HG02840 (cell line): ENCODE measurements around the gene ABCA4.

ENCODE experiments used
- ATAC-seq: cut with Tn5 transposase; IDR thresholded peaks from one replicate; pipeline ENCODE4 v1.9.1; 2021; ENCODE audit warnings: mild to moderate bottlenecking, moderate library complexity, moderate number of reproducible peaks; ENCODE audit not compliant: unreplicated experiment, low FRiP score

Gene ABCA4

DNA sequence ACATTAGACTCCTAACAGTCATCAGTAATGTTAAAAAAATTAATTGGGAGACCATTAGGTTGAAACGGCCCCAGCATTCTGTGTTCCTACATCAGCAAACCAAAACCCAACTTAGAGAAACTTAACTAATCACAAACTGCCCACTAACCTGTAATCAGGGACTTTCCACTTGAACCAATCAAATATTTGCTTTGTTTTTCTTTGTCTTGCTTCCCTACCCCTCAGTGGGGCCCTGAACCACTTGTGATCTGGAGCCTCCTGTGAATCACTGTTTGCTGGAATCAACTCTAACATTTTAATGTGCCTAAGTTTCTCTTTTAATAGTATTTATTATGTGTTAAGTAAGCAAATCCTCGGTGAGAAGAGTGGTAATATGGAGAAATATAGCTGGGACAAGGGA, 64.0 kb downstream of the ABCA4 start:
- ATAC-seq, result no peak

- ATAC-seq, result no peak
Measured at GRCh38 chr1:94056171-94056570, 64.8 kb downstream of the ABCA4 start.

- no peak for ATAC-seq
Measured at GRCh38 chr1:94055459-94056122, 65.4 kb downstream of the ABCA4 start.

- ATAC-seq, result no peak
Measured at GRCh38 chr1:94050675-94051074, 70.3 kb downstream of the ABCA4 start.

DNA sequence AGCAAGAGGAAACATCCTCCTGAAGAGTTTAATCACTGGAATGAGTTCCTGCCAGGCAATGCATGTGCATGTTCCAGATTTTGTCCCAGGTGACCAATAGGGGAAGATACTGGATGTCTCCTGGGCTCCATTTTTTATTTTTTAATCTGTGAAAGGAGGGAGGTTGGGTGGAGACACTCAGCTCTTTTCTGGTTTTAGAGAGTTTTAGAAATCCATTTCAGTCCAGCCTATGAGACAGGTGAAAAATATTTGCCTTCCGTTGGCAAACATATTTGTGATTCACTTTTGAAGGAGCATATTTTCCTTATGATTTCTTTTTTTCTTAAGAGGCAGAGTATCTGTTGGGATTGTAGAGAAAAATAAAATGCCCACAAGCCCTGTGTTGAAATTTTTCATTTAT, 70.7 kb downstream of the ABCA4 start:
- no peak for ATAC-seq

DNA sequence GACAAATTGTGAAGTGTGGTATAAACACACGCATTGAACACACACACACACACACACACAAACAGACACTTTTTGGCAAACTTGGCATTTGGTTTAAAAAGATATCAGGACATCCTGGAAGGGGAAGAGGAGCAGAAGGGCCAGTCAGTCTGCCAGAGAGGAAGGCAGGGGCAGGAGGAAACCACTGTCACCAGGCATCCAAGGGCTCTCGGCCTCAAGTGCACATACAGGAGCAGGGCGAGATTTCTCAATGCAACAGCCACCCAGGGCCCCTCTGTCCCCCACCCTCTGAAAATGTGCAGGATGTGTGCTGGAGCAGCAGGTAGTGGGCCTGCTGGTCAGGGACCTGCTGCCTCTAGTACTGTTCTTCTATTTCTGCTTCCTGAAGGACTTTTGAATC, 71.2 kb downstream of the ABCA4 start:
- ATAC-seq, result no peak

DNA sequence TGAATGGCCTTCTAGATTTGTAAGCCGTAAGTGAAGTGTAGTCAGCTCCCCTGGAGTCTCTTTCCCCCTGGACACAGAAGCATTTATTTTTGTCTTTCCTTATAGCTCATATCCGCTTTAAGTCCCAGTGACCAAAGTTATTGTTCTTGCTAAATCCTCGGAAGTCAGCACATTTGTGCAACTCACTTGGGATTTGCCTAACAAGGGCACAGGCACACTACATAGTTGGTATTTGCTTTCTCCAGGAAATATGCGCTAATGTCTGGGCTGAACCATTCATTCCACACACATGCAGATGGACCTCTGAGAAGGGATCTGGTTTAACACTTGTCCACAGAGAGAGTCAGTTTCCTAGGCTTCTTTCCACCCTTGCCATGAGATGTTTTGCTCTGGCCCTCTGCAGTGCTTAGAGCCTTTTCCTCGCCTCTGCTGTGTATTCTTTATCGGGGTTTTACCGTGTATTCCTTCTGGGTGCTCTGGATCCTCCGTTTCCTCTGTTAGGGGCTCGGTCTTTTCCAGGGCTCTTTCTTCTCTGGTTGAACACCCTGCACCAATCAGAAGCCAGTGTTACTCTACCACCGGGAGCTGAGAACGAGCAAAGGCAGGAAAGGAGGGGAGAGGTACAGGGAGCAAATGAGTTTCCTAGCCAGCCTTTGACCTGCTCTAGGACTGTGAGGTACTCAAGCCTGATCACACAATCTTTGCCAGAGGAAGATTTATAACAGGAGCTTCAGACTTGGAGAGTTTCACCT, 72.4 kb downstream of the ABCA4 start:
- no peak for ATAC-seq

GRCh38 chr1:94047949-94048348, 73.0 kb downstream of the ABCA4 start:
- no peak for ATAC-seq

DNA sequence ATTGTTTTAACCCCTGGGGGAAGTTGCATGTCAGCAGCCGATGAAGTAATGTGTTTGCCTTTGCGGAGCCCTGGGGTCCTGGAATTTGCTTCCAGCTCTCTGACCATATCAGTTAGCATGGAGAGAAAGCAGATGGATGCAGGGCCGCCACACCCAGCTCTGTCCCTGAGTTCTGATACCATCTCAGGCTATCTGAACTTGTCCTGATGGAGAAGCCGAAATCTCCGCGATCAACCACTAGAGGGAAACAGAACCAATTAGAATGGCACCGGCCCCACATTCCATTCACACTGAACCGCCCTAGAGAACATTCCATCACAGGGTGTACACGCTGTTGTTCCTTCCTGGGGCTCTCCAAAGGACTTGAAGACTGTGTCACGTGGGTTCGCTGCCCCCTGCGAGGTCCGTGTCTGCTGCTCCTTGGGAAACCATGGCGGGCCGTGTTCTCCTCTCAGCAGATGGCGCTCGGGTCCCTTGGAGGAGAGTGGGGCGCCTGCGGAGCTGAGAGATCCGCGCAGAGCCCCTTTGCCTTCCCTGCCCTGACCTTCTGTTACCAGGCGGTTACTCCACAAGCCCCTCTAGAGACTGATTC, 75.4 kb downstream of the ABCA4 start:
- no peak for ATAC-seq

DNA sequence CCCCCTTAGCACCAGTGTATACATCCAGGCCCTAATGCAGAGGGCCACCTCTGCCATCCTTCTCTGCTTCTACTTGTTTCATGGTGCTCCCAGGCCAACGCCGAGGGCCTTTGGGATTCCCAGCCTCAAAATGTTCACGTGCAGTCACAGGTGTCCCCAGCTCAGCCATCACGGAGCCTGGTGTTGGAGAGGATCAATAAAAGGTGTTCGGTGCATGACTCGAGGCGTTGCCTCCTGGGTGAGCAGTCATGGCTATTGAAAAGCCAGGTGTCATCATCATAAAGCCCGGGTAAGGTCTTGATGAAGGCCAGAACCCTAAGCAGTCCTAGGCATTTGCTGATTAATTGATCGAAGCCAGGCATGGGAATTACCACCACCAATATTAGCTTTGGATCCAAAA, 76.1 kb downstream of the ABCA4 start:
- ATAC-seq, result no peak

DNA sequence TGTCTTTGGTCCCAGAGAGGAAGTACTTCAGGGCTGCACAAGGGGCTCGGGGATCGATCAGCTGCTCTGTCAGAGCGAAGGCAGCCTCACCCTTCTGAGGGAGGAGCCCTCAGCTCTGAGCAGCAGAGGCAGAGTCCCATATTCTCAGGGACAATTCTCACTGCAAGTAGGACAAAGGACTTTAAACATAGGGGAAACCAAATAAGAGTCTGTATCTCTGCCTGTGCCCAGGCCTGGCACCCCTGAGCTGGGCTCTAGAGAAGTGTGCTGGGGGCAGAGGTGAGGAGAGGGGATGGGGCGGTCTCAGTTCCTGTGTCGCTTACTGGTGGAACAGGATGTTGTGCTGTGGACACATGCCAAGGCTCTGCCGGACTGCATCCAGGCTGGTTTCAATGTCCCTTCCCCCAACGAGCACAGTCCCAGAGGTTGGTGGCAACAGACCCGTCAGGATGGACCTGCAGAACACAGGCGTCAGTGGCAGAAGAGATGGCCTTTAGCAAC, 76.6 kb downstream of the ABCA4 start:
- ATAC-seq, result no peak

DNA sequence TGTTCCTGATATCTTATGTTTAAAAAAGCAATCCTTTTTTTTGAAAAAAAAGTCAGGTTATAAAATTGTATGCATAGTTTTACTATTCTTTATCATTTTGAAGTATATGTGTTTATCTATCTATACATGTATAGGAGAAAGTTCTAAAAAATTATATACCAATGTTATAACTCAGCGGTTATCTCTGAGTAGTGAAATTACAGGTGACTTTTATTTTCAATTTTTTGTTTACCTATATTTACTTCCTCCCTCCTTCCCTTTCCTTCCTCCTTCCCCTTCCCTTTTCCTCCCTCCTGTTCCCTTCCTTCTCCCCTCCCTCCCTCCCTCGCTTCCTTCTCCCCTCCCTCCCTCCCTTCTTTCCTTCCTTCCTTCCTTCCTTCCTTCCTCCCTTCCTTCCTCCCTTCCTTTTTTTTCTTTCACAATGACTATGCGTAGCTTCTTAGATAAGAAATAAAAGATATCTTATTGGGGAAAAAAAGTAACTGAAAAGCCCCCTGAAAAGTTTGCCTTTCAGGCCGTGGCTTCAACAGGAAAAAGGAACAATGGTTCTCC, 77.1 kb downstream of the ABCA4 start:
- ATAC-seq, result no peak

GRCh38 chr1:94042388-94042787, 78.6 kb downstream of the ABCA4 start:
- ATAC-seq, result no peak

- no peak for ATAC-seq
Measured at GRCh38 chr1:94039871-94040569, 80.9 kb downstream of the ABCA4 start.

- ATAC-seq, result no peak
Measured at GRCh38 chr1:94039514-94039870, 81.5 kb downstream of the ABCA4 start.

DNA sequence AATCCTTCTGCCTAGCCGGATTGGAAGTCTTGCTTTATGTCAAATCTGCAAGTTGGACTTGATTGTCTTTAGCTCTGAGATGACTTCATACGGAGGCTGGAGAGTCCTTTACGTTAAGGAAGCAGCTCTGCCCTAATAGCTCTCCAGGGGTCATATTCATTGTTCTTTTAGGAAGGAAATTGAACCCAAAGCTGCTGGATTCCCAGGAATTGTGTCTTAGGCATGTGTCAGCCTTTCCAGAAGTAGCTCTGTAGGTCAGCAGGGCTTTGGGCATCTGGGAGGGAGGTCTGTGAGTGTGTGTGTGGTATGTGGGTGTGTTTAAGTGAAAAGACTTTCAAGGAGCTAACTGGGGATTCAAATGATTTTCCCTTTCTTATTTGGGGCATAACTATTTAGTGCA, 82.4 kb downstream of the ABCA4 start:
- no peak for ATAC-seq

DNA sequence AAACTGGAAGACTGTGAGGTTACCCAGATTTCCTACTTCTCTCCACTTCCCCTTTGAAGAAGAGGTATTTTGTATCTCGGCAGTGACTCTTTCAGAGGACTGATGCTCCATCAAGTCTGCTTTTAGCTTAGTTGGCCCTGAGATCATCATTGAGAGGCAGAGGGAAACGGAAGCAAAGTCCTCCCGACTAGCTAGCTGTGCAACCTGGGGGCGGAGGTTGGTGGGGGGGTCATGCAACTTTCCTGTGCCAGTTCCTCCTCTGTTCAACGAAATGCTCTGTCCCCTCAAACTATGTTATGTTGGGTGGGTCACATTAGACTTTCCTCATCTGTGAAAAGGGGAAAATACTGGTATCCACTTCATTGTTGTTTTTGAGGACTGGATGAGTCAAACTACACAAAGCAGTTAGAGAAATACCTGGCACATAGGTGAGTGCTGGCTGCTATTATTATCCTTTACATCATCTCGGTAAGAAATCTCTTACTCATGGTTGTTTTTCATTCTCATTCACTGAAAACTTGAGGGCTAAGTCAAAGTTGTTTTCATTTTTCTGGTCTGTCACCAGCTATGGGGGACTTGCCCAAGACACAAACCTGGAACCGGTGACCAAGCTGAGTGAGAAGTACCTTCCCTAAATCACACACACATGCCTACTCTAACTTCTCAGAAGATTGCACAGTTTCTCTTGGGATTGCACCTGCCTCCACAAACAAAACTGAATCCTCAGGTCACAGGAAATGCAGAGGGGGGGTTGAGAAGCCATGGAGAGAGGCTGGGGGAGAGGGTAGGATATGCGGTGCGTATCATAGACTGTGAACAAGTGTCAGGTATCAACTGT, 83.3 kb downstream of the ABCA4 start:
- ATAC-seq, result no peak

DNA sequence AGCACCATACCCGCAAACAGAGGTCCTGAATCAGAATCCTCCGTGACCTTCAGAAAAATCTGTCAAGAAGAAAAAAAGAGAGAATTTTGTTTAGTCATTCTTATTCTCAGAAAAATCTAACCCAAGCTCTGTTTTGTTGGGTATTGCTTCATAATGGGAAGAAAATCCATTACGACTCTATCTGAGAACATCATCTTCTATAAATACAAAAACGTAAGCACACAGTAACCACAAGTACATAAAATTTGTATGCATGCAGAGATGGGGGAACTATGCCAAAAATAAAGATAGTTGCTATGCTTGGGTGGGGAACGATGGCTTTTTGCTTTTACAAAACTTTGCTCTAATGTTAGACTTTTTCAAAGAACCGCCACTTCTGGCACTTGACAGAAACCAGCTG, 84.2 kb downstream of the ABCA4 start:
- no peak for ATAC-seq

GRCh38 chr1:94033849-94034248, 87.1 kb downstream of the ABCA4 start:
- no peak for ATAC-seq

- ATAC-seq, result no peak
Measured at GRCh38 chr1:94032637-94033036, 88.3 kb downstream of the ABCA4 start.
